Measurements from ENCODE around the gene CRTC1. TPM values are rescaled to one million over a fixed set of nuclear protein-coding genes. Genes with fewer than 3 reads are reported as not detected.

CRTC1 gene
- total RNA-seq, 3 donors from 2014 or later, result 11.5 to 15.1 (median 12.5) TPM

DNA sequence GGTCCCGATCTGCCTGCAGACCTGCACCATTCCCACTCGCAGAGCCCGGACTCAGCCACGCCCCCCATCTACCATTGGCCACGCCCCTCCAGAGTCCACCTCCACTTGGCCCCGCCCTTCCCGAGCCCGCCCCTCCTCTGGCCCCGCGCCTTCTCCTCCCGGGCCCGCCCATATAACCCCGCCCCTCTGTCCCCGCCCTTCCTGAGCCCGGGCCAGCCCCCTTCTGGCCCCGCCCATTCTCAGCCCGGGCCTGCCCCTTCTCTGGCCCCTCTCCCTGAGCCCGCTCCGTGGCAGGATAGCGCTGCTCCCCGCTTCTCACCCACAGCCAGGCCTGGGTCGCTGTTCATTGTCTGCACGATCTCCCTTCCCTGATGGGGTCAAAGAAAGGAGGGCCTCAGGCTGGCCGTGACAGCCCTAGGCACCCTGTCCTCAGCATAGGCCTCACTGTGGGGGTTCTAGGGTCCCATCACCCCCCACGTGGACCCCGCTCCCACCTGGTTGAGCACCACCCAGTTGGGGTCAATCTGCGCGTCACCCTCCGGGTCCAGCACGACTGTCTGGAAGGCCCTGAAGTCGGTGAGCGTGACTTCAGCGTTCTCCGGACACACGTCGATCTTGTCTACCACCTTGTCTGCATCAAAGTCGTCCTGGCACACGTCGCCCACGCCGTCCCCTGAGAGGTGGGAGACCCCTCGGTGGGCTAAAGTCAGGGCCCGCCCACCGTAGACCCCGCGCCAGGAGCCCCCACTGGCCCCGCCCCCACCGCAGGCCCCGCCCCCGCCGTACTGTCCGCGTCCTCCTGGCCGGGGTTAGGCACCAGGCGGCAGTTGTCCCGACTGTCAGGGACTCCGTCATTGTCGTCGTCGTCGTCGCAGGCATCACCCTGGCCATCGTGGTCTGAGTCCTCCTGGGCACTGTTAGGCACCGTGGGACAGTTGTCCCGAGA, 102.0 kb downstream of the CRTC1 start:
- Histone ChIP-seq H3K36me3 (ENCODE audit: low read depth) (no peaks in the 10 kb centered on the region), H3K4me3 (no peak overlapping the region), H3K4me1 (ENCODE audit: low read depth) (peaks cover 22% of the 10 kb centered on the region), H3K9me3 (no peaks in the 10 kb centered on the region)
- DNase-seq (peak; percentile 89 to 93 (median 92)), ATAC-seq (peak; percentile 95)
- intact Hi-C loops (cut with DNase I, micrococcal nuclease), result no loop called here
- no peak for TF ChIP-seq CTCF (IDR thresholded peaks at IDR 0.05)

DNA sequence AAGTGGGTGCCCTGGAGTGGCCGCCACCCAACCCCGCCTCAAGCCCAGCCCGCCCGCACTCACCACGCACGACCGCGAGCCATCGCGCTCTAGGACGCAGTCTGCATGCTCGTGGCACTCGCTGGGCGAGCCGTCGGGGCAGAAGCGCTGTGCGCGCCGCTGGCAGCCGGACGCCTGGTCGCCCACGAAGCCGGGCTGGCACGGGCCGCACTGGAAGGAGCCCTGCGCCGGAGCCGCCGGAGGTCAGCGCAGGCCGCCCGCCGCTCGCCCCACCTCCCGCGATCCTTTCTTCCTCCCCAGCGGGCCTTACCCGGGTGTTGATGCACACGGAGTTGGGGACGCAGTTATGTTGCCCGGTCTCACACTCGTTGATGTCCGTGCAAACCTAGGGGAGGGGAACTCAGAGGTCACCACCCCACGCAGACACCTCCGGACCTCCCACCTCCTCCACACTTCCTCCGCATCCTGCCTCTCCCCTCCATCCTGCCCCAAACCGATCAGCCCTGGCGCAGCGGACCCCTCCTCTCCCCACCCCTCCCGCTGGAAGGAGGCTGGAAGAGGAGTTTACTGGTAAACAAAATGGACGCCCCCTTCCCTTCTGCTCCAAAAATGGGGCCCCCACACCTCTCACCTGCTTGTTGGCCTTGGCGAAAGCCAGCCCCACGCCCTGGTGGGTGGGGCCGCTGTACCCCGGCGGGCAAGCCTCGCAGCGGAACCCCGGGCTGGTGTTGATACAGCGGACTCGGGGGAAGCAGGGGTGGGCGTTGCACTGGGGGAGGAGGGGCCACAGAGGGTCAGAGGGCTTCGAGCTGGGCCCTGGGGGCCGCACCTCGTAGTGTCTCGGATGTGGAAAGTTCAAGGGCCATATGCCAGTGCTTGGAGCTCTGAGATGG, 105.3 kb downstream of the CRTC1 start:
- Histone ChIP-seq H3K36me3 (ENCODE audit: low read depth) (no peaks in the 10 kb centered on the region), H3K9me3 (no peaks in the 10 kb centered on the region), H3K4me3 (no peak overlapping the region), H3K4me1 (ENCODE audit: low read depth) (peaks cover 22% of the 10 kb centered on the region)
- intact Hi-C loops (cut with DNase I, micrococcal nuclease), result no loop called here
- TF ChIP-seq CTCF (IDR thresholded peaks at IDR 0.05), result no peak
- DNase-seq (no peak), ATAC-seq (no peak)

DNA sequence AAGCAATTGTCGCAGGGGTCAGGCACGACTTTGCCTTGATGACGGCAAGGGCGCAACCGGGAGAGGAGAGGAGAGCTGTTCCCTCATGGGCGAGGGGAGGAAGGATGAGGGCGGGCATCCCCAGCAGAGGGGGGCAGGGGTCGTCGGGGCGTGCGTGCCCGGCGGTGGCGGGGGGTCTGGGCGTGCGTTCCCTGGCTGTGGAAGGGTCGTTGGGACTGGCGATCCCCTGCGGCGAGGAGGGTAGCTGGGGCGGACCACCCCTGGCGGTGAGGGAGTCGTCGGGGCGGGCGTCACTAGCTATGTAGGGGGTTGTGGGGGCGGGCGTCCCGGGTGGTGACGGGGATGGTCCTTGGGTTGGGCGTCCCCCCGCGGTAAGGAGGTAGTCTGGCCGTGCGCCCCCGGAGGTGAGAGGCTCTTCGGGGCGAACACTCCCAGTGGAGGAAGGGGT, 106.0 kb downstream of the CRTC1 start:
- intact Hi-C loops (cut with DNase I, micrococcal nuclease), result no loop called here

DNA sequence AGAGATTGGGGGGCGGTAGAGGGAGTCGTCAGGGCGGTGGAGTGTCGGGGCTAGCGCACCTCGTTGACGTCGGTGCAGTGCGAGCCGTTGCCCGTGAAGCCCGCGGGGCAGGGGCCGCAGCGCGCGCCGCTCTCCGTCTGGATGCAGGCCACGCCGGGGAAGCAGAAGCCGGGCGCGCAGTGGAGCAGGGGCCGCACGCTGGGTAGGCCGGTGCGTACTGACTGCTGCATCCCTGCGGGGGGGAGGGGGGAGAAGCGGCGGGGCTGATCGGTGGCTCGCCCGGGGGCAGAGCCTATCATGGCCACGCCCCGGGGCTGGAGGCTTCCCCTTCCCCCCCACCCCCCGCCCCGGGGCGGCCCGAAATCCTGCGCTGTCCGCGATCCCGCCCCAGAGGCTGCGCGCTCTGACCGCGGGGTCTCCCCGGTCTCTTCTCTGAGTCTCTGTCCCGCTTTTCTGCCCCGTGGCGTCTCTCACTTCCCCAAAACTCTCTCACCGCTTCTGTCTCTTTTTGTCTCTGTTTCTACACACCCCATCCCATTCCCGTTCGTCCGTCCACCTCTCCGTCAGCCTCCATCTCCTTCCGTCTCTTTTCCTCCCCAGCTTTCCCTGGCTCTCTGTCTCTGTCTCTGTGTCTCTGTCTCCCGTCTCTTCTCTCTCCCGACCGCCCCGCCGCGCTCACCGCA, 106.5 kb downstream of the CRTC1 start:
- ATAC-seq (no peak), DNase-seq (no peak)
- intact Hi-C loops (cut with DNase I, micrococcal nuclease), result no loop called here
- no peaks in the 10 kb centered on the region for H3K36me3 ChIP-seq (ENCODE audit: low read depth)
- H3K4me1 ChIP-seq (ENCODE audit: low read depth), result peaks cover 22% of the 10 kb centered on the region
- H3K4me3 ChIP-seq, result no peak overlapping the region
- TF ChIP-seq CTCF (IDR thresholded peaks at IDR 0.05), result no peak
- H3K9me3 ChIP-seq, result no peaks in the 10 kb centered on the region

More for the DNA sequence above, 106.0 kb downstream of the CRTC1 start:
- H3K9me3 ChIP-seq, result no peaks in the 10 kb centered on the region
- H3K36me3 ChIP-seq (ENCODE audit: low read depth), result no peaks in the 10 kb centered on the region
- H3K4me1 ChIP-seq (ENCODE audit: low read depth), result peaks cover 22% of the 10 kb centered on the region
- DNase-seq (no peak), ATAC-seq (no peak)
- H3K4me3 ChIP-seq, result no peak overlapping the region
- no peak for TF ChIP-seq CTCF (IDR thresholded peaks at IDR 0.05)
